SK-N-SH (cell line): ENCODE measurements around the gene SMAD3.

Experiments
- CHD2 ChIP-seq: fragments of 150-350 bp; IDR thresholded peaks from 2 replicates; pipeline ENCODE4 v1.6.1; 2018; ENCODE audit warnings: low read length; ENCODE audit not compliant: partially characterized antibody
- ELF1 ChIP-seq: IDR thresholded peaks from 2 replicates; pipeline ENCODE4 v1.4.0; 2012
- EP300 ChIP-seq, 2 experiments: IDR thresholded peaks; 2 replicates each; pipeline versions ENCODE4 v1.4.0 to v1.6.1; 2012; ENCODE audit warnings: borderline replicate concordance in 1 of 2, low read depth in 1 of 2, low read length in 1 of 2
- FOSL2 ChIP-seq: IDR thresholded peaks from 2 replicates; pipeline ENCODE4 v1.4.0; 2012; ENCODE audit warnings: low read depth, mild to moderate bottlenecking, moderate library complexity, borderline replicate concordance
- RFX5 ChIP-seq: IDR thresholded peaks from 2 replicates; pipeline ENCODE4 v1.6.1; 2012; ENCODE audit warnings: mild to moderate bottlenecking, improper control_type of control experiment, low read length
- SMC3 ChIP-seq: IDR thresholded peaks from 2 replicates; pipeline ENCODE4 v1.6.1; 2012; ENCODE audit warnings: low read depth, low read length, improper control_type of control experiment
- USF2 ChIP-seq: fragments of 150-350 bp; IDR thresholded peaks from 2 replicates; pipeline ENCODE4 v1.6.1; 2017; ENCODE audit warnings: antibody characterized with exemption, low read length, low read depth, borderline replicate concordance

GRCh38 chr15:67165254-67166253 is 100.2 kb downstream of the SMAD3 start:
- TF ChIP-seq USF2 (no peak), EP300 (IDR thresholded peaks at IDR 0.05; ENCODE audit: borderline replicate concordance in 1 of 2, low read depth in 1 of 2, low read length in 1 of 2) (no peak), FOSL2 (no peak), RFX5 (no peak), SMC3 (no peak), ELF1 (no peak), CHD2 (no peak)
